ENCODE data around the gene NCBP3. TPM values are rescaled to one million over a fixed set of nuclear protein-coding genes. Genes with fewer than 3 reads are reported as not detected.

Gene NCBP3
- total RNA-seq = 14.8 and 19.3 TPM in 2 replicates

GRCh38 chr17:3845621-3846436 is at the start of gene NCBP3:
Gene NCBP3, minus strand, starts transcription at chr17:3846246. Its CDS starts 23 bp downstream, at chr17:3846223.

GRCh38 chr17:3893003-3893719 is 47.1 kb upstream of the NCBP3 start, which contains the start of gene CAMKK1:
Gene CAMKK1, minus strand, starts transcription at chr17:3893053. Its CDS starts 7,366 bp downstream, at chr17:3885687.

GRCh38 chr17:3800362-3801271 is 45.4 kb downstream of the NCBP3 start, which contains the start of gene ITGAE:
Gene ITGAE, minus strand, starts transcription at chr17:3801188. Its CDS starts 44 bp downstream, at chr17:3801144.

Other genes with a start within 250 kb of the NCBP3 start
- 0.22 and 0.43 TPM in 2 replicates for gene TRPV1, start 236.8 kb downstream of the NCBP3 start, total RNA-seq
- 8.5 and 15.3 TPM in 2 replicates for gene SHPK, start 210.0 kb downstream of the NCBP3 start, total RNA-seq
- gene CTNS, start 209.5 kb downstream of the NCBP3 start, total RNA-seq = 14.5 and 17.2 TPM in 2 replicates
- 160 and 180 TPM in 2 replicates for gene TAX1BP3, start 177.7 kb downstream of the NCBP3 start, total RNA-seq
- 11.4 and 16.3 TPM in 2 replicates for gene EMC6, start 177.4 kb downstream of the NCBP3 start, total RNA-seq
- 0.11 and 0.17 TPM in 2 replicates for gene P2RX5, start 150.1 kb downstream of the NCBP3 start, total RNA-seq
- gene HASPIN, start 122.3 kb downstream of the NCBP3 start, total RNA-seq = 1.1 and 1.4 TPM in 2 replicates
- 16.6 and 16.7 TPM in 2 replicates for gene ITGAE, start 45.1 kb downstream of the NCBP3 start, total RNA-seq
- 0.87 and 1.1 TPM in 2 replicates for gene CAMKK1, start 46.8 kb upstream of the NCBP3 start, total RNA-seq
- gene P2RX1, start 70.2 kb upstream of the NCBP3 start, total RNA-seq = not detected in 2 replicates
- gene ATP2A3, start 118.2 kb upstream of the NCBP3 start, total RNA-seq = 0.09 and 0.11 TPM in 2 replicates